HG02642 (cell line): ENCODE data around the gene ERN1.

ENCODE experiments used
- ATAC-seq: cut with Tn5 transposase; IDR thresholded peaks from one replicate; pipeline ENCODE4 v1.9.1; 2021; ENCODE audit warnings: mild to moderate bottlenecking; ENCODE audit not compliant: unreplicated experiment, poor library complexity

Gene ERN1

GRCh38 chr17:64115822-64116534 is 14.0 kb downstream of the ERN1 start:
- no peak for ATAC-seq

GRCh38 chr17:64115043-64115698 is 14.8 kb downstream of the ERN1 start:
- ATAC-seq = no peak

DNA sequence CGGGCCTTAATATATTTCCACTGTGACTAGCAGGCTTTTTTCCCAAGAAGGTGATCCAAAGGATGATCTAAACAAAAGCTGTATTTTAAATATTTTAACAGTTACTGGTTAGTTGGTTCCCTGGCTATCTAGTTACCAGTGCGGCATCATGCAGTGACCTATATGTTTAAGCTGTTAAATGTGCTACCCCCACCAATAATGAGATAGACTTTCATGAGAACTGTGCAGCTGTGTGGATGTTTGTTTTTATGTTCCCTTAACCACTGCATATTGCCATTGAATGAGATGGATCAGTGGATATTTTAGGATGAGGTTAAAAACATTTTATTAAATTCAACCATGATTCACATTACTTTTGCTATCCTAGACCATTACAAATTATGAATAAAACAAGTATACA is 16.9 kb downstream of the ERN1 start:
- ATAC-seq = no peak

GRCh38 chr17:64111831-64112230 is 18.1 kb downstream of the ERN1 start:
- no peak for ATAC-seq

- no peak for ATAC-seq
Measured at GRCh38 chr17:64110379-64111152, 19.4 kb downstream of the ERN1 start.

- ATAC-seq = no peak
Measured at GRCh38 chr17:64109400-64109799, 20.5 kb downstream of the ERN1 start.

- ATAC-seq = no peak
Measured at GRCh38 chr17:64107500-64108236, 22.3 kb downstream of the ERN1 start.

- no peak for ATAC-seq
Measured at GRCh38 chr17:64106918-64107317, 23.0 kb downstream of the ERN1 start.

- no peak for ATAC-seq
Measured at GRCh38 chr17:64103391-64104364, 26.3 kb downstream of the ERN1 start.

DNA sequence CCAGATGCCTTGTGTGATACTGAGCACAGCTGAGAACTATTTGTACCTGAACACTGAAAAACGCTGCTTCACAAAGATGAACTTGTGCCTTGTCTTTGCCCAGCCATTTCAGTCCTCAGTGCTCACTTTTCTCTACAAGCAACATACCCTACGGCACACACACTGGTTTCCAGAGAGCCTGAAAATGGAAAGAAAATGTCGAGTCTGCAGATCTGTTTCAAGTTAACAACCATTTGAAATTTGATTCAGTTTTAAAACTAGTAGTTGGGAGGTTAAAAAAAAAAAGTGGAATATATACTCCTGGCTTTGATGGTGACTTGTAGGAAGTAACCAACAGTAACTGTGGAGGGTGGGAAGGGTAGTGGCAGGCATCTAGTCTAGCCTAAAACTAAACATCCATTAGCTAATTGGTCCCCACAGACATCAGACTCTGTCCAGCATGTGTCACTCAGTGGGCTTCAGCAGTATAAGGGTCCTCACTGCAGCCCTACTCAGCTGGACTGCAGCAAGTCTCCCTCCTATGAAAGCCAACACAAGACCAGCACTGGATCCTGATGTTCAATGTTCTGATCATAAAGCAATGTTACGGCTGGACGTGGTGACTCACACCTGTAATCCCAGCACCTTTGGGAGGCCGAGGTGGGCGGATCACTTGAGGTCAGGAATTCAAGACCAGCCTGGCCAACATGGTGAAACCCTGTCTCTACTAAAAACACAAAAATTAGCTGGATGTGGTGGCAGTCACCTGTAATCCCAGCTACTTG is 27.1 kb downstream of the ERN1 start:
- ATAC-seq = no peak

GRCh38 chr17:64099543-64099942 is 30.4 kb downstream of the ERN1 start:
- ATAC-seq = no peak

- ATAC-seq = no peak
Measured at GRCh38 chr17:64097196-64097936, 32.6 kb downstream of the ERN1 start.

DNA sequence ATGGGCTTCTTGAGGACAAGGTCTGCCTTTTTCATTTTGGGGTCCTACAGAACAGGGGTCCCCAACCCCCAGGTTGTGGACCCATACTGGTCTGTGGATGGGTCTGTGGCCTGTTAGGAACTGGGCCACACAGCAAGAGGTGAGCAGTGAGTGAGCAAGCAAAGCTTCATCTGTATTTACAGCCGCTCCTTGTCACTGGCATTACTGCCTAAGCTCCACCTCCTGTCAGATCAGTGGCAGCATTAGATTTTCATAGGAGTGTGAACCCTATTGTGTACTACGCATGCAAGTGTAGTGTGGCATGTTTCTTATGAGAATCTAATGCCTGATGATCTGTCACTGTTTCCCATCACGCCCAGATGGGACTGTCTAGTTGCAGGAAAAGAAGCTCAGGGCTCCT is 33.9 kb downstream of the ERN1 start:
- no peak for ATAC-seq

DNA sequence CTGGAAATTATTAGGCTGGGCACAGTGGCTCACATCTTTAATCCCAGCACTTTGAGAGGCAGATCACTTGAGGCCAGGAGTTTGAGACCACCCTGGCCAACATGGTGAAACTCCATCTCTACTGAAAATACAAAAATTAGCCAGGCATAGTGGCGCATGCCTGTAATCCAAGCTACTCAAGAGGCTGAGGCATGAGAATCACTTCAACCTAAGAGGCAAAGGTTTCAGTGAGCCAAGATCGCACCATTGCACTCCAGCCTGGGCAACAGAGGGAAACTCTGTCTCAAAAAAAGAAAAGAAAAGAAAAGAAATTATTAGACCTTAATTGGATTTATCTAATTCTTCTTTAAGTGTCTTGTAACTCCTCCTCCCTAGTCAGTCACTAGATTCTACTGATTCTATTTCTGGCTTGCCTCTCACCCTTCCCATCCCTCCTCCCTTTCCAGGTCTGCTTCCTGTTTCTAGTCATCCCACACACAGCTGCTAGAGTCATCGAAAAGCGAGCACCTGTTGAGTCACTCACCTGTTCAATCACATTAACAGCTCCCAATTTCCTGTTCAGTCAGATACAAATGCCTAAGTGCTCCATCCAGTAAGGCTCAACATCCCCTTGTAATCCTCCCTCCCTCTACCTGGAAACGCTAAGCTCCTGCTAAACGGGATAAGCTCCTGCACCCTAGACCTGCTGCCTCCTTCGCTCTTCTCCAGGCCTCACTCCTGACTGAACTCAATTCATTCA is 34.6 kb downstream of the ERN1 start:
- no peak for ATAC-seq

GRCh38 chr17:64094412-64094811 is 35.5 kb downstream of the ERN1 start:
- ATAC-seq = no peak

DNA sequence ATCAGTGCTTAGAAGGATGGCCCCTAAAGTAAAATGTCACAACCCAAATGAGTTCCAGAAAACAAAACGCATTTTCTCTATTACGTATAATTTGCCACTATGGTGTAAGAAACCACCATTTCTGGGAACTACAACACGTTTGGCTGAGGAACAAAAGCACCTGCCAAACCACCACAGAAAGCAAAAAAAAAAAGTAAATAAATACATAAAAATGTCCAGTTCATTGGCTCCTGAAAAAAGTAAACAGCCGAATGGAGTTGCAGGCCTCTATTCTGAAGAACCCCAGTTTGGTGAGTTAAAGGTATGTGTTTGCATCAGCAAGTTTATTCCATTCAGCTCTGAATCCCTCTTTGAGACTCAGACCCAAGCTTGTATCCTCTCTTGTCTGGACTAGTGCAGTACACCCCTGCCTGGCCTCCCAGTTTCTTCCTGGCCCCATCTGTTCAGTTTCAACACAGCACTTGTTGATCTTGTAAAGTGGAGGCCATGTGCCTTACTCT is 36.9 kb downstream of the ERN1 start:
- no peak for ATAC-seq

DNA sequence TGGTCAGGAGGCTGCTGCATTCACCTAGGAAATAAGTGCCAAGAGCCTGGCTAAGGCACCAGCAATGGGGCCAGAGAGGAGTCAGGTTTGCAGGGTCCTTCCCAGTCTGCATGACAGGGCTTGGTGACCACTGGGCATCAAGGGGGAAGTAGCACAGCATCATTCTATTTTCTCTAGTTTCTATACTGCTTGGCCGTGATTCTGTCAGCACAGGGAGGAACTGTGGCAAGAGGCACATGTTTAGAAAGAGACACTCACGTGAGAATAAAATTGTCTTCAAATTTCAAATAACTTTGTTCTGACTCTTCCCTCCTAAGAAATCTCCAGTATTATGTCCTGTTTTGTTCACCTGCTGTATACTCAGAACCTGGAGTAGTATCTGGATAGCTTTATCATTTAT is 37.8 kb downstream of the ERN1 start:
- ATAC-seq = no peak
